ENCODE measurements around the gene SYCE3. TPM values are rescaled to one million over a fixed set of nuclear protein-coding genes. Genes with fewer than 3 reads are reported as not detected.

The SYCE3 gene
- total and polyA plus RNA-seq, 9 of the 15 experiments (the other 6 are each of a cell fraction or from before 2014, with no cell fraction given), result 0.56 TPM; not detected in 8

DNA sequence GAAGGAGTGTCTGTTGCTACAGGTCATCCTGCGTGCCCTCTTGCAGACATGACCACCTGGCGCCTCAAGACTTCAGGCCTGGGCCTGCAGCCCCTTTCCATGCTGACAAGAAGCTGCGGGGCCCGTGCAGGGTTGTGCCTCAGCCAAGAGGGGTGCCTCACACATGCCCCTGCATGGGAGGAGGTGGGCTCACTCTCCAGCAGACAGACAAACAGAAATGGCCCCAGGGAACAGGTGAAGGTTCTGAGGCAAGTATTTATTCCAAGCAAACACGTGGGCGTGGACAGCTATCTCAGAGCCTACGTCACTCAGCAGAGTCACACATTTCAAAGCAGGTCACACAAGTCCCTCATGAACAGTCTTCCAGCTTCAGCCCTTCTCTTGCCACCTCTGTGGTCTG lies 5.9 kb upstream of the SYCE3 start:
- H3K36me3 ChIP-seq (ENCODE audit: control insufficient read depth, insufficient read depth, low read length), result no peaks in the 10 kb centered on the region
- ChIA-PET CTCF (ENCODE audit: low intra/inter-chr PET ratio) (no interaction called here), POLR2A (interaction anchor here (0.9 kb wide), 1 partner anchor 14 kb away, joined by 3 read pairs; the partner anchor contains the start of gene CHKB)
- H3K27me3 ChIP-seq (ENCODE audit: control insufficient read depth in 2 of 2, insufficient read depth in 2 of 2, low read length in 2 of 2), result no peaks in the 10 kb centered on the region
- no peak overlapping the region for H3K27ac ChIP-seq (ENCODE audit: extremely low read depth, low read depth, low read length)
- DNase-seq (ENCODE audit: extremely low read depth in 1 of 4, low spot score in 3 of 4) (peak in 1 of 4 experiments; percentile 29), ATAC-seq (no peak), FAIRE-seq (peak; percentile 60)
- no peak overlapping the region for H3K4me2 ChIP-seq (ENCODE audit: insufficient read depth, low read length)
- in situ Hi-C loops (cut with MboI) (loop anchor here (5.0 kb wide), 1 partner anchor 46 kb away; no protein-coding TSS in a partner anchor), intact Hi-C loops (cut with micrococcal nuclease) (no loop called here)
- H3K4me1 ChIP-seq (replicated peaks in 1 of 2; ENCODE audit: control insufficient read depth in 2 of 2, insufficient read depth in 2 of 2, low read length in 2 of 2), result peaks cover 0 to 11% of the 10 kb centered on the region in 2 experiments; a peak in 3 of 5 replicates
- H3K4me3 ChIP-seq, result no peak overlapping the region
- TF ChIP-seq, protein P1, sequence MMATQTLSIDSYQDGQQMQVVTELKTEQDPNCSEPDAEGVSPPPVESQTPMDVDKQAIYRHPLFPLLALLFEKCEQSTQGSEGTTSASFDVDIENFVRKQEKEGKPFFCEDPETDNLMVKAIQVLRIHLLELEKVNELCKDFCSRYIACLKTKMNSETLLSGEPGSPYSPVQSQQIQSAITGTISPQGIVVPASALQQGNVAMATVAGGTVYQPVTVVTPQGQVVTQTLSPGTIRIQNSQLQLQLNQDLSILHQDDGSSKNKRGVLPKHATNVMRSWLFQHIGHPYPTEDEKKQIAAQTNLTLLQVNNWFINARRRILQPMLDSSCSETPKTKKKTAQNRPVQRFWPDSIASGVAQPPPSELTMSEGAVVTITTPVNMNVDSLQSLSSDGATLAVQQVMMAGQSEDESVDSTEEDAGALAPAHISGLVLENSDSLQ (IDR thresholded peaks at IDR 0.05), result peak; percentile 36; the same call in 1 of the 2 replicates
- TF ChIP-seq EGR1 (conservative IDR thresholded peaks at IDR 0.05) (peak; percentile 66), ATF1 (CRISPR knock-in tag; IDR thresholded peaks at IDR 0.05) (no peak), ATF1 (tag; IDR thresholded peaks at IDR 0.05) (peak; percentile 33; the same call in 1 of the 2 replicates), CREM (IDR thresholded peaks at IDR 0.05; ENCODE audit: low read depth) (peak; percentile 68), EWSR1 (IDR thresholded peaks at IDR 0.05; ENCODE audit: borderline replicate concordance, low read depth, partially characterized antibody) (no peak), CSDE1 (IDR thresholded peaks at IDR 0.05) (no peak)
- no peaks in the 10 kb centered on the region for H4K20me1 ChIP-seq (replicated peaks; ENCODE audit: control insufficient read depth, insufficient read depth, low read length)
- no peaks in the 10 kb centered on the region for H3K79me2 ChIP-seq (ENCODE audit: control insufficient read depth, insufficient read depth, low read length)
- peak overlapping the region in 1 of 2 experiments; percentile 35; a peak in 1 of 4 replicates for H3K9ac ChIP-seq (ENCODE audit: insufficient read depth in 1 of 2, low read depth in 2 of 2, low read length in 2 of 2)
- no peaks in the 10 kb centered on the region for H3K9me1 ChIP-seq (ENCODE audit: control insufficient read depth, insufficient read depth, low read length)
- no TSS peak for BruUV-seq (replicated peaks)
- WGBS (ENCODE audit: insufficient coverage, low coverage, missing lambda C conversion rate), result 54% methylated on average over 7 of the region's 7 CpGs
- no peak overlapping the region for H2AFZ ChIP-seq (ENCODE audit: low read depth, low read length)
- no peaks in the 10 kb centered on the region for H3K9me3 ChIP-seq (replicated peaks; ENCODE audit: control insufficient read depth, insufficient read depth, low read depth, low read length)

All from K562 (cell line).